Measurements from ENCODE around the gene GARS1.

Gene GARS1

GRCh38 chr7:30665043-30665442, 70.4 kb downstream of the GARS1 start:
- Histone ChIP-seq H3K4me2 (ENCODE audit: low read length) (no peak overlapping the region), H3K4me1 (ENCODE audit: control insufficient read depth, low read length) (no peaks in the 10 kb centered on the region), H3K27ac (ENCODE audit: low read depth, low read length) (no peak overlapping the region), H3K27me3 (ENCODE audit: control insufficient read depth, low read length) (0 out of 2 replicates have a peak, but pooled peaks cover 4% of the 10 kb centered on the region), H4K20me1 (ENCODE audit: control insufficient read depth, insufficient read depth, low read depth, low read length) (no peaks in the 10 kb centered on the region), H3F3A (ENCODE audit: control insufficient read depth, insufficient read depth) (no peaks in the 10 kb centered on the region), H3K36me3 (ENCODE audit: control insufficient read depth, low read length) (no peaks in the 10 kb centered on the region), H3K4me3 (ENCODE audit: low read length) (no peak overlapping the region), H3K9me3 (ENCODE audit: control insufficient read depth, insufficient read depth, low read length) (no peaks in the 10 kb centered on the region), H3K9me2 (replicated peaks; ENCODE audit: control insufficient read depth, low read length) (no peaks in the 10 kb centered on the region), H3K79me2 (ENCODE audit: control insufficient read depth, low read length) (no peaks in the 10 kb centered on the region)
- no peak for TF ChIP-seq EZH2phosphoT487 (IDR thresholded peaks at IDR 0.05; ENCODE audit: borderline replicate concordance, low read length)
- no peak for TF ChIP-seq CTCF (IDR thresholded peaks at IDR 0.05; ENCODE audit: low read depth, low read length, poor library complexity, severe bottlenecking)

GRCh38 chr7:30665449-30665848, 70.8 kb downstream of the GARS1 start:
- Histone ChIP-seq H3K4me1 (ENCODE audit: control insufficient read depth, low read length) (no peaks in the 10 kb centered on the region), H3F3A (ENCODE audit: control insufficient read depth, insufficient read depth) (no peaks in the 10 kb centered on the region), H4K20me1 (ENCODE audit: control insufficient read depth, insufficient read depth, low read depth, low read length) (no peaks in the 10 kb centered on the region), H3K9me2 (replicated peaks; ENCODE audit: control insufficient read depth, low read length) (no peaks in the 10 kb centered on the region), H3K4me3 (ENCODE audit: low read length) (no peak overlapping the region), H3K4me2 (ENCODE audit: low read length) (no peak overlapping the region), H3K27ac (ENCODE audit: low read depth, low read length) (no peak overlapping the region), H3K79me2 (ENCODE audit: control insufficient read depth, low read length) (no peaks in the 10 kb centered on the region), H3K36me3 (ENCODE audit: control insufficient read depth, low read length) (no peaks in the 10 kb centered on the region), H3K9me3 (ENCODE audit: control insufficient read depth, insufficient read depth, low read length) (no peaks in the 10 kb centered on the region), H3K27me3 (ENCODE audit: control insufficient read depth, low read length) (0 out of 2 replicates have a peak, but pooled peaks cover 4% of the 10 kb centered on the region)
- TF ChIP-seq CTCF (IDR thresholded peaks at IDR 0.05; ENCODE audit: low read depth, low read length, poor library complexity, severe bottlenecking) (no peak), EZH2phosphoT487 (IDR thresholded peaks at IDR 0.05; ENCODE audit: borderline replicate concordance, low read length) (no peak)

GRCh38 chr7:30667172-30667571, 72.5 kb downstream of the GARS1 start:
- H3K9me3 ChIP-seq (ENCODE audit: control insufficient read depth, insufficient read depth, low read length): no peaks in the 10 kb centered on the region
- 0 out of 2 replicates have a peak, but pooled peaks cover 4% of the 10 kb centered on the region for H3K27me3 ChIP-seq (ENCODE audit: control insufficient read depth, low read length)
- no peak overlapping the region for H3K4me3 ChIP-seq (ENCODE audit: low read length)
- no peaks in the 10 kb centered on the region for H3K79me2 ChIP-seq (ENCODE audit: control insufficient read depth, low read length)
- no peaks in the 10 kb centered on the region for H3K36me3 ChIP-seq (ENCODE audit: control insufficient read depth, low read length)
- no peak for TF ChIP-seq CTCF (IDR thresholded peaks at IDR 0.05; ENCODE audit: low read depth, low read length, poor library complexity, severe bottlenecking)
- no peak for TF ChIP-seq EZH2phosphoT487 (IDR thresholded peaks at IDR 0.05; ENCODE audit: borderline replicate concordance, low read length)
- H3F3A ChIP-seq (ENCODE audit: control insufficient read depth, insufficient read depth): no peaks in the 10 kb centered on the region
- H3K9me2 ChIP-seq (replicated peaks; ENCODE audit: control insufficient read depth, low read length): no peaks in the 10 kb centered on the region
- no peak overlapping the region for H3K4me2 ChIP-seq (ENCODE audit: low read length)
- H4K20me1 ChIP-seq (ENCODE audit: control insufficient read depth, insufficient read depth, low read depth, low read length): no peaks in the 10 kb centered on the region
- H3K4me1 ChIP-seq (ENCODE audit: control insufficient read depth, low read length): no peaks in the 10 kb centered on the region
- no peak overlapping the region for H3K27ac ChIP-seq (ENCODE audit: low read depth, low read length)

Measured in DOHH2 (cell line).